ENCODE results near the gene ERMARD. TPM values are rescaled to one million over a fixed set of nuclear protein-coding genes. Genes with fewer than 3 reads are reported as not detected.

Gene ERMARD
- total RNA-seq, 1 donor from 2014 or later = 16.2 TPM

DNA sequence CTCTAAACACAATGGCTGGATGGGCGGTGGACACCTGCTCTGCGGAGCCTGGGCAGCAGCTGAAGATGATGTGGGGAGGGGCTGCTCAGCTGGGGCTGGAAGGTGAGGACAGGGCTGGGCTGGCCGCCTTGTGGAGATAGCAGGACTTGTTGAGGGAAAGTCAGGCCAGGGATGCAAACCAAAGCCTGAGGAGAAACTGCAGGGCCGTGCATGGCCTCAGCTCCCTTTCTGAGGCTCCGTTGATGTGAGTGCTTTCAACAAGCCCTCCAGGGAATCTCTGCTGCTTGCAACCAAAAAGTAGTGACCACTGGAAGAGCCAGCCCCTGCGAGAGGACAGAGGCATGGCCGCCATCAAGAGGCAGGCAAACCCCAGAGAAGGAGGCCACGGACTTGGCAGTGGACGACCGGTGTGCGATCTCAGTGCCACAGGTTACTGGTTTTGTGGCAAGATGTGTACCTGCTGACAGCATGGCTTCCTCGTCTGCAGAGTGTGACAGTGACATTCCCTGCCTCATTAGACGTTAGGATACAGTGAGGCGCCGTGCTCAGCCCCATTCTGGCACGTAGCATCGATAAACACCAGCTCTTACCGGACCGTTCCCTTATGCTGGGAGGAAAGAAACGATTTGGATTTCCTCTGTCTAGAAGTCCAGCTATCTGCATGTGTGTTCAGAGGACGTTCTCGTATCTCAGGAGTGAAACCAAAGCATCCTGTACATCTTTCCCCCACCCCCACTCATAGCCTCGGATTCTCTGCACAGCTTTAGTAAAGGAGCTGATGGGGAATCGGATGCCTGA lies 37.9 kb downstream of the ERMARD start:
- peak overlapping the region; percentile 68 to 80 (median 69) for H3K9ac ChIP-seq (ENCODE audit: low read depth in 1 of 3, low read length in 3 of 3)

GRCh38 chr6:169789944-169790927 lies 38.8 kb downstream of the ERMARD start:
- Histone ChIP-seq H3K36me3 (ENCODE audit: control insufficient read depth in 3 of 3, insufficient read depth in 3 of 3, low read length in 3 of 3) (no peaks in the 10 kb centered on the region), H3K27ac (ENCODE audit: low read depth, low read length) (peak overlapping the region; percentile 57), H3K4me1 (ENCODE audit: control insufficient read depth in 3 of 3, insufficient read depth in 3 of 3, low read length in 3 of 3) (peaks cover 12 to 18% (median 15%) of the 10 kb centered on the region in 3 donors), H3K9ac (ENCODE audit: low read depth in 1 of 3, low read length in 3 of 3) (peak overlapping the region; percentile 68 to 80 (median 69)), H3K27me3 (ENCODE audit: control insufficient read depth in 3 of 3, insufficient read depth in 3 of 3, low read length in 3 of 3) (peaks cover 0 to 16% (median 5%) of the 10 kb centered on the region in 3 donors), H3K9me3 (ENCODE audit: control insufficient read depth in 3 of 3, low read length in 3 of 3) (no peaks in the 10 kb centered on the region), H3K4me3 (ENCODE audit: low read length in 3 of 3) (peak overlapping the region; percentile 78 to 84 (median 83))

More for the DNA sequence above, 37.9 kb downstream of the ERMARD start:
- H3K4me3 ChIP-seq (ENCODE audit: low read length in 3 of 3) = peak overlapping the region; percentile 78 to 84 (median 83)
- H3K4me1 ChIP-seq (ENCODE audit: control insufficient read depth in 3 of 3, insufficient read depth in 3 of 3, low read length in 3 of 3) = peaks cover 12 to 18% (median 15%) of the 10 kb centered on the region in 3 donors
- H3K27me3 ChIP-seq (ENCODE audit: control insufficient read depth in 3 of 3, insufficient read depth in 3 of 3, low read length in 3 of 3) = peaks cover 0 to 10% (median 5%) of the 10 kb centered on the region in 3 donors
- H3K9me3 ChIP-seq (ENCODE audit: control insufficient read depth in 3 of 3, low read length in 3 of 3) = no peaks in the 10 kb centered on the region
- peaks cover 0 to 5% (median 0%) of the 10 kb centered on the region in 3 donors for H3K36me3 ChIP-seq (ENCODE audit: control insufficient read depth in 3 of 3, insufficient read depth in 3 of 3, low read length in 3 of 3)
- no peak overlapping the region for H3K27ac ChIP-seq (ENCODE audit: low read depth, low read length)

- H3K36me3 ChIP-seq (ENCODE audit: control insufficient read depth in 3 of 3, insufficient read depth in 3 of 3, low read length in 3 of 3) = no peaks in the 10 kb centered on the region
- no peak overlapping the region for H3K9ac ChIP-seq (ENCODE audit: low read depth in 1 of 3, low read length in 3 of 3)
- no peak overlapping the region for H3K4me3 ChIP-seq (ENCODE audit: low read length in 3 of 3)
Measured at GRCh38 chr6:169791721-169792131, 40.3 kb downstream of the ERMARD start.

DNA sequence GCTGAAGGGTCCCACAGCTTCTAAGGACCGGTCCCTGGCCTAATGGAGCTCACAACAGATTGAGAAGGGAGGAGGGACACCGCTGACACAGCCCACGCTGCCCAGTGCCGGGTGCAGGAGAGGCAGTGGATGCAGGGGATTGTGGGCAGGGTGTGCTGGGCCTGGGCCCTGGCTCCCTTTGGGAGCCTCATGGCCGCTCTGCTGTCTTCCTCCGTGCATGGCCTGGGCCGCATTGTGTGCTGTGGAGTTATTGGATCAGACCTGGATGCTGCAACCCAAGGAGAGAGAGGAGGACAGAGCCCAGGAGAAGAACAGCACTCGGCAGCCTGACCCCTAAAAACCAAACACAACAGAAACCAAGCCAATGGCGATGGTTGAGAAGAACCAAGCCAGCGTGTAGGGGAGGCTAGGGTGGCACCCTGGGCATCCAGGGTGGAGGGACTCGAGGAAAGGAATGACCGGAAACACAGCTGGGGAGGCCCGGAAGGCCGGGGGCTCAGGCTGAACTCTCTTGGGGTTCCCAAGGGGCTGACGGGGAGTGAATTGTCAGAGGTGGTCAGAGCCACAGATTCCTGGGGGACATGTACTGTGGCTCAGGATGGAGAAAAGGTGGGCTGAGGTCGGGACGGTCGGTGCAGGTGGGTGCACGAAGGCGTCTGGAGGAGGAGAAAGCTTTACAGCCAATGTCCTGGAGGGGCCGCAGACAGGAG lies 41.0 kb downstream of the ERMARD start:
- H3K27ac ChIP-seq (ENCODE audit: low read depth, low read length) = no peak overlapping the region
- H3K9me3 ChIP-seq (ENCODE audit: control insufficient read depth in 3 of 3, low read length in 3 of 3) = no peaks in the 10 kb centered on the region
- H3K4me3 ChIP-seq (ENCODE audit: low read length in 3 of 3) = no peak overlapping the region
- H3K36me3 ChIP-seq (ENCODE audit: control insufficient read depth in 3 of 3, insufficient read depth in 3 of 3, low read length in 3 of 3) = no peaks in the 10 kb centered on the region
- H3K9ac ChIP-seq (ENCODE audit: low read depth in 1 of 3, low read length in 3 of 3) = no peak overlapping the region
- peaks cover 12 to 18% (median 15%) of the 10 kb centered on the region in 3 donors for H3K4me1 ChIP-seq (ENCODE audit: control insufficient read depth in 3 of 3, insufficient read depth in 3 of 3, low read length in 3 of 3)
- peaks cover 0 to 16% (median 5%) of the 10 kb centered on the region in 3 donors for H3K27me3 ChIP-seq (ENCODE audit: control insufficient read depth in 3 of 3, insufficient read depth in 3 of 3, low read length in 3 of 3)

More at GRCh38 chr6:169791721-169792131, 40.3 kb downstream of the ERMARD start:
- H3K9me3 ChIP-seq (ENCODE audit: control insufficient read depth in 3 of 3, low read length in 3 of 3) = no peaks in the 10 kb centered on the region
- no peak overlapping the region for H3K27ac ChIP-seq (ENCODE audit: low read depth, low read length)
- peaks cover 0 to 16% (median 5%) of the 10 kb centered on the region in 3 donors for H3K27me3 ChIP-seq (ENCODE audit: control insufficient read depth in 3 of 3, insufficient read depth in 3 of 3, low read length in 3 of 3)
- H3K4me1 ChIP-seq (ENCODE audit: control insufficient read depth in 3 of 3, insufficient read depth in 3 of 3, low read length in 3 of 3) = peaks cover 12 to 18% (median 15%) of the 10 kb centered on the region in 3 donors

- no peak overlapping the region for H3K27ac ChIP-seq (ENCODE audit: low read depth, low read length)
- no peaks in the 10 kb centered on the region for H3K36me3 ChIP-seq (ENCODE audit: control insufficient read depth in 3 of 3, insufficient read depth in 3 of 3, low read length in 3 of 3)
- H3K9ac ChIP-seq (ENCODE audit: low read depth in 1 of 3, low read length in 3 of 3) = no peak overlapping the region
- H3K4me3 ChIP-seq (ENCODE audit: low read length in 3 of 3) = no peak overlapping the region
- H3K4me1 ChIP-seq (ENCODE audit: control insufficient read depth in 3 of 3, insufficient read depth in 3 of 3, low read length in 3 of 3) = peaks cover 12 to 18% (median 15%) of the 10 kb centered on the region in 3 donors
- H3K9me3 ChIP-seq (ENCODE audit: control insufficient read depth in 3 of 3, low read length in 3 of 3) = no peaks in the 10 kb centered on the region
- peaks cover 0 to 16% (median 5%) of the 10 kb centered on the region in 3 donors for H3K27me3 ChIP-seq (ENCODE audit: control insufficient read depth in 3 of 3, insufficient read depth in 3 of 3, low read length in 3 of 3)
Measured at GRCh38 chr6:169793408-169793807, 42.0 kb downstream of the ERMARD start.

GRCh38 chr6:169794317-169795055 lies 43.1 kb downstream of the ERMARD start:
- Histone ChIP-seq H3K27me3 (ENCODE audit: control insufficient read depth in 3 of 3, insufficient read depth in 3 of 3, low read length in 3 of 3) (peaks cover 0 to 8% (median 2%) of the 10 kb centered on the region in 3 donors), H3K36me3 (ENCODE audit: control insufficient read depth in 3 of 3, insufficient read depth in 3 of 3, low read length in 3 of 3) (no peaks in the 10 kb centered on the region), H3K9me3 (ENCODE audit: control insufficient read depth in 3 of 3, low read length in 3 of 3) (no peaks in the 10 kb centered on the region), H3K9ac (ENCODE audit: low read depth in 1 of 3, low read length in 3 of 3) (no peak overlapping the region), H3K27ac (ENCODE audit: low read depth, low read length) (no peak overlapping the region), H3K4me3 (ENCODE audit: low read length in 3 of 3) (no peak overlapping the region), H3K4me1 (ENCODE audit: control insufficient read depth in 3 of 3, insufficient read depth in 3 of 3, low read length in 3 of 3) (peaks cover 12 to 16% (median 15%) of the 10 kb centered on the region in 3 donors)

DNA sequence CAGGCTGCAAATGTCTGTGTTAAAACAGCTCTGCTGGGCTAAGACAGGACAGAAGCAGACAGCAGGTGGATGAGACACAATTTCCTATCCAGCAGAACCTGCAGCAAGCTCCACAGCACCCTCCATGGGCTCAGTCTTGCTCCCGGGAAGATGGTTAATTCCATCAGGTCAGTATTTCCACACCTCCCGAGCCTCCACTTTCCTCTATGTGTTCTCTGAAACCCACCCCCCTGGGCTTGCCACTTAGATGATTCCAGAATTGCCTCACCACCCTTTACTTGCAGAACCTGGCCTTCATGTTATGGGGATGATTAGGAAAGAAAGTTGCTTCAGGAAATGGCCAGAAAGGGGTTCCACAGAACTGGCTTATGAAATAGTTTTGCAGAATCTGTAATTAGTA lies 43.8 kb downstream of the ERMARD start:
- H3K4me3 ChIP-seq (ENCODE audit: low read length in 3 of 3) = no peak overlapping the region
- peaks cover 7 to 9% (median 9%) of the 10 kb centered on the region in 3 donors for H3K4me1 ChIP-seq (ENCODE audit: control insufficient read depth in 3 of 3, insufficient read depth in 3 of 3, low read length in 3 of 3)
- H3K36me3 ChIP-seq (ENCODE audit: control insufficient read depth in 3 of 3, insufficient read depth in 3 of 3, low read length in 3 of 3) = no peaks in the 10 kb centered on the region
- H3K27ac ChIP-seq (ENCODE audit: low read depth, low read length) = no peak overlapping the region
- no peaks in the 10 kb centered on the region for H3K9me3 ChIP-seq (ENCODE audit: control insufficient read depth in 3 of 3, low read length in 3 of 3)
- H3K27me3 ChIP-seq (ENCODE audit: control insufficient read depth in 3 of 3, insufficient read depth in 3 of 3, low read length in 3 of 3) = peaks cover 0 to 6% (median 2%) of the 10 kb centered on the region in 3 donors
- H3K9ac ChIP-seq (ENCODE audit: low read depth in 1 of 3, low read length in 3 of 3) = no peak overlapping the region

DNA sequence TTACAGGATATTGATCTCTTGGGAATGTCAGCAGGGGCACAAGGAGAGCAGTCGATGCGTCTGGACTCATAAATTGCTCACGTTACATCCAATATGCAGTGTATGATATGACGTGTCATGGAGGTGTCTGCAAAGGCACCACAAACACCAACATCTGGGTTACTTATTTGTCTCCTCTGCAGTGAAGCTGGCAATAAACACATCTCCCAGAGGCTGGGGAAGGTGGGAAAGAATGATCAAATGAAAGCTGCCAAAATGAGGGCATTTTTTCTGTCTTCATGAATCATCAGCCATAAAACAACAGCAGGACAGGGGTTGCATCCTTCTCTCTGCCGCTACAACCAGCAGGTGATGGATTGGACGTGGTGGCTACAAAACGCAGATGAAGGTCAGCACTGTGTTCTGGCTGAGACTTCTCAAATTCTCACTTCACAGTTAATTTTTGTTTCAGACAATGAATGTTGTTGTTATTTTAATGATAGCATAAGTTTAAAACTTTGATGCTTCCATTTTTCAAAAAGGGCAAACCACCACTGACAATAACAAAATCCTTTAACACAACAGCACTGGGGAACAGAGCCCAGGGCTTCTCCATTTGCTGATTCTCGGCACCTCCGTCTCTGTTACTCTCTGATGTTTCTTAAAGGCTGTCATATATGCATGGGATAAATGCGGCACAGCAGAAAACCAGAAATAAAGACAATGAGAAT lies 47.5 kb downstream of the ERMARD start:
- no peak overlapping the region for H3K27ac ChIP-seq (ENCODE audit: low read depth, low read length)
- H3K27me3 ChIP-seq (ENCODE audit: control insufficient read depth in 3 of 3, insufficient read depth in 3 of 3, low read length in 3 of 3) = peaks cover 2 to 13% (median 4%) of the 10 kb centered on the region in 3 donors
- H3K9ac ChIP-seq (ENCODE audit: low read depth in 1 of 3, low read length in 3 of 3) = no peak overlapping the region
- no peaks in the 10 kb centered on the region for H3K9me3 ChIP-seq (ENCODE audit: control insufficient read depth in 3 of 3, low read length in 3 of 3)
- H3K36me3 ChIP-seq (ENCODE audit: control insufficient read depth in 3 of 3, insufficient read depth in 3 of 3, low read length in 3 of 3) = no peaks in the 10 kb centered on the region
- H3K4me3 ChIP-seq (ENCODE audit: low read length in 3 of 3) = no peak overlapping the region
- no peaks in the 10 kb centered on the region for H3K4me1 ChIP-seq (ENCODE audit: control insufficient read depth in 3 of 3, insufficient read depth in 3 of 3, low read length in 3 of 3)
